Neural crest cell (in vitro differentiated cells): ENCODE data around the gene DOCK8. TPM values are rescaled to one million over a fixed set of nuclear protein-coding genes. Genes with fewer than 3 reads are reported as not detected.

Experiments used
- DNase-seq: peaks from one replicate; pipeline ENCODE4 v3.0.0; 2021; ENCODE audit warnings: low read depth, mixed read lengths, low spot score
- H3K27ac Mint-ChIP-seq: one replicate; pipeline ENCODE4 v1.8.0; 2021; ENCODE audit warnings: mild to moderate bottlenecking, mixed read lengths; ENCODE audit not compliant: unreplicated experiment
- H3K27me3 Mint-ChIP-seq: 2 replicates; pipeline ENCODE4 v1.8.0; 2021; ENCODE audit warnings: low read depth, mild to moderate bottlenecking, mixed read lengths
- H3K36me3 Mint-ChIP-seq: 2 replicates; pipeline ENCODE4 v1.8.0; 2021; ENCODE audit warnings: low read depth, mild to moderate bottlenecking, mixed read lengths
- H3K4me1 Mint-ChIP-seq: 2 replicates; pipeline ENCODE4 v1.8.0; 2021; ENCODE audit warnings: mixed read lengths
- H3K4me3 Mint-ChIP-seq: one replicate; pipeline ENCODE4 v1.8.0; 2021; ENCODE audit warnings: mild to moderate bottlenecking, mixed read lengths
- H3K9me3 Mint-ChIP-seq: 2 replicates; pipeline ENCODE4 v1.8.0; 2021; ENCODE audit warnings: mixed read lengths
- total RNA-seq: library from RNA; stranded (reverse); gene quantifications from 2 replicates; pipeline ENCODE4 v1.2.1, GENCODE V29; 2021
- TF ChIP-seq, protein P1 (sequence below): fragments of 200-600 bp; sonication (generic); conservative IDR thresholded peaks from 2 replicates; pipeline ENCODE4 v1.5.0; 2021; ENCODE audit warnings: antibody characterized with exemption, mild to moderate bottlenecking

Gene DOCK8
- total RNA-seq, 1 donor from 2014 or later = 0.58 TPM

DNA sequence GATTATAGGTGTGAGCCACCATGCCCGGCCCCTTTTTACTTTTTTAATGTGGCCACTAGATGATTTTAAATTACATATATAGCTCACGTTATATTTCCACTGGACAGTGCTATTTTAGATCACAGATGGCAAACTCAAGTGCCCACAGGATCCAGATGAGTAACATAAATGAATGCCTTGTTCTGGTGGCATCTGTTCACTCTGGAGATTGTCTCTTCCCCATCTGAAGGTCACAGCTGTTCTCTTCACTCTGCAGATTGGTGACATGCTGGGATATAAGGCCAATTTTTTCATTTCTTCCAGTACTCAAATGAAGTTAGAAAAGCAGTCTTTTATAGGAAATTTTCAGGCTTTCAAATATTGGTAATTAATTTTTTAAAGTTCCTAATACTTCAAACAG is 160.1 kb downstream of the DOCK8 start:
- TF ChIP-seq, protein P1, sequence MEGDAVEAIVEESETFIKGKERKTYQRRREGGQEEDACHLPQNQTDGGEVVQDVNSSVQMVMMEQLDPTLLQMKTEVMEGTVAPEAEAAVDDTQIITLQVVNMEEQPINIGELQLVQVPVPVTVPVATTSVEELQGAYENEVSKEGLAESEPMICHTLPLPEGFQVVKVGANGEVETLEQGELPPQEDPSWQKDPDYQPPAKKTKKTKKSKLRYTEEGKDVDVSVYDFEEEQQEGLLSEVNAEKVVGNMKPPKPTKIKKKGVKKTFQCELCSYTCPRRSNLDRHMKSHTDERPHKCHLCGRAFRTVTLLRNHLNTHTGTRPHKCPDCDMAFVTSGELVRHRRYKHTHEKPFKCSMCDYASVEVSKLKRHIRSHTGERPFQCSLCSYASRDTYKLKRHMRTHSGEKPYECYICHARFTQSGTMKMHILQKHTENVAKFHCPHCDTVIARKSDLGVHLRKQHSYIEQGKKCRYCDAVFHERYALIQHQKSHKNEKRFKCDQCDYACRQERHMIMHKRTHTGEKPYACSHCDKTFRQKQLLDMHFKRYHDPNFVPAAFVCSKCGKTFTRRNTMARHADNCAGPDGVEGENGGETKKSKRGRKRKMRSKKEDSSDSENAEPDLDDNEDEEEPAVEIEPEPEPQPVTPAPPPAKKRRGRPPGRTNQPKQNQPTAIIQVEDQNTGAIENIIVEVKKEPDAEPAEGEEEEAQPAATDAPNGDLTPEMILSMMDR = no peak
- H3K27me3 Mint-ChIP-seq = peaks cover 15% of the 10 kb centered on the region
- no peak overlapping the region for H3K27ac Mint-ChIP-seq
- H3K9me3 Mint-ChIP-seq = no peaks in the 10 kb centered on the region
- DNase-seq = no peak
- H3K36me3 Mint-ChIP-seq = no peaks in the 10 kb centered on the region
- no peaks in the 10 kb centered on the region for H3K4me1 Mint-ChIP-seq
- H3K4me3 Mint-ChIP-seq = no peak overlapping the region

DNA sequence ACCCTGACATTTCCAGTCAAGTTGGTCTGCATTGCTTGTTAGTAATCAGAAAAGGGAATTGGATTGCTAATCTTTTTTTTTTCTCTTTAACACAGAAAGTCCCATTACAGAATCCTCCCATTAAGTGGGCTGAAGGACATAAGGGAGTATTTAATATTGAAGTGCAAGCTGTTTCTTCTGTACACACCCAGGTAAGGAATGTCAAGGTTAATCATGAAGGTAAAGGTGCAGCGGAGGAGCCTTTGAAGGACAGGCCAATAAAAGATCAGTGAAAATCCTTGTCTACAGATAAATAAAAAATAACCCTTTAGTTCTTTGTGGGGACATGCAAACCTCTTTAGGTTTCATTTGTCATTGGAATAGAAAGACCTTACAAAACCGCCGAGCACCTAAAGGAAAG is 161.4 kb downstream of the DOCK8 start:
- no peaks in the 10 kb centered on the region for H3K36me3 Mint-ChIP-seq
- H3K27ac Mint-ChIP-seq = no peak overlapping the region
- H3K4me1 Mint-ChIP-seq = no peaks in the 10 kb centered on the region
- TF ChIP-seq, protein P1 = no peak
- H3K9me3 Mint-ChIP-seq = no peaks in the 10 kb centered on the region
- H3K4me3 Mint-ChIP-seq = no peak overlapping the region
- no peak for DNase-seq
- peaks cover 13% of the 10 kb centered on the region for H3K27me3 Mint-ChIP-seq

GRCh38 chr9:378263-378662 is 163.6 kb downstream of the DOCK8 start:
- Mint-ChIP-seq H3K27ac (no peak overlapping the region), H3K27me3 (peaks cover 13% of the 10 kb centered on the region), H3K36me3 (no peaks in the 10 kb centered on the region), H3K9me3 (no peaks in the 10 kb centered on the region), H3K4me1 (no peaks in the 10 kb centered on the region), H3K4me3 (no peak overlapping the region)
- no peak for DNase-seq
- TF ChIP-seq, protein P1 = no peak

GRCh38 chr9:382383-382782 is 167.7 kb downstream of the DOCK8 start:
- H3K9me3 Mint-ChIP-seq = no peaks in the 10 kb centered on the region
- no peak overlapping the region for H3K27ac Mint-ChIP-seq
- no peak for DNase-seq
- no peak overlapping the region for H3K4me3 Mint-ChIP-seq
- no peaks in the 10 kb centered on the region for H3K36me3 Mint-ChIP-seq
- no peaks in the 10 kb centered on the region for H3K4me1 Mint-ChIP-seq
- peaks cover 15% of the 10 kb centered on the region for H3K27me3 Mint-ChIP-seq
- TF ChIP-seq, protein P1 = no peak

GRCh38 chr9:385818-386398 is 171.2 kb downstream of the DOCK8 start:
- Mint-ChIP-seq H3K27me3 (peaks cover 2% of the 10 kb centered on the region), H3K4me3 (no peak overlapping the region), H3K4me1 (no peaks in the 10 kb centered on the region), H3K36me3 (no peaks in the 10 kb centered on the region), H3K27ac (no peak overlapping the region), H3K9me3 (no peaks in the 10 kb centered on the region)
- DNase-seq = peak; percentile 58
- TF ChIP-seq, protein P1 = peak; percentile 94

DNA sequence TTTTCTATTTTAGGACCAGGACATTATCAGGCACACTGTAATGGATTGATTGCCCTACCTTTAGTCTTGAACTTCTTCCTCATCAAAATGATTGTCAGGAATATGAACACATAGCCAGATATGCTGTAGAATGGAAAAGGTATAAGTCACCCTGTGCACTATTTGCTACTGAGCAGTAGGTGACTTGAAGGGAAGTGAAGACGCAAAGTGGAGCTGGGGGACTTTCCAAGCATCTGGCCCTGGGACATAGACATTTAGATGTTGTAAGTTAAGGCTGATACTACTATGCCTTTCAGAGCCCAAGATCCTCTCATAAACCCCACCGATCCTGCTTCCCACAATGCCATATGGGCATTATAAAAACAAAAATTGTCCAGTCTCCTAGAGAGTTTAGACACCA is 174.5 kb downstream of the DOCK8 start:
- Mint-ChIP-seq H3K36me3 (no peaks in the 10 kb centered on the region), H3K27ac (no peak overlapping the region), H3K9me3 (no peaks in the 10 kb centered on the region), H3K4me1 (no peaks in the 10 kb centered on the region), H3K4me3 (no peak overlapping the region), H3K27me3 (no peaks in the 10 kb centered on the region)
- TF ChIP-seq, protein P1 = no peak
- DNase-seq = no peak
